HEK293 (cell line): ENCODE results near the gene GRM3.

Source experiments
- CTCF ChIA-PET: fragments of 350-600 bp; formaldehyde crosslinking; extraction: SDS; loops from one replicate; lab custom pipeline; 2021; ENCODE audit warnings: antibody characterized with exemption; lab: Yijun Ruan, JAX
- POLR2A ChIA-PET: fragments of 300-600 bp; formaldehyde crosslinking; extraction: SDS; loops from one replicate; lab custom pipeline; 2020; ENCODE audit warnings: antibody characterized with exemption, inconsistent platforms; lab: Yijun Ruan, JAX
- H3K27ac ChIP-seq: fragments of 200-500 bp; sonication (Bioruptor generic); 2 replicates; pipeline ENCODE4 v1.5.1; 2014; ENCODE audit warnings: low read depth, low read length, control low read depth, inconsistent platforms; ENCODE audit errors: extremely low read depth
- H3K36me3 ChIP-seq, 2 experiments: fragments of 200-500 bp in 1 of 2; sonication (Bioruptor generic) in 1 of 2; 1 replicate in 1 of 2; 2 replicates in 1 of 2; pipeline ENCODE4 v1.5.1; 2014 to 2017; ENCODE audit warnings: inconsistent platforms in 2 of 2, low read length in 2 of 2; ENCODE audit not compliant: control insufficient read depth in 2 of 2, insufficient read depth in 1 of 2
- H3K4me1 ChIP-seq: fragments of 200-500 bp; sonication (Bioruptor generic); 2 replicates; pipeline ENCODE4 v1.5.1; 2014; ENCODE audit warnings: mild to moderate bottlenecking, low read length, inconsistent platforms; ENCODE audit not compliant: control insufficient read depth, insufficient read depth
- H3K4me3 ChIP-seq: 2 replicates; pipeline ENCODE4 v1.5.1; 2011; ENCODE audit warnings: low read depth, mild to moderate bottlenecking, control low read depth, low read length, moderate library complexity
- H3K9me3 ChIP-seq: fragments of 200-500 bp; sonication (Bioruptor generic); 2 replicates; pipeline ENCODE4 v1.5.1; 2014; ENCODE audit warnings: low read depth, low read length, inconsistent platforms; ENCODE audit not compliant: control insufficient read depth, insufficient read depth
- CTCF ChIP-seq: fragments of 450-650 bp; formaldehyde crosslinking; IDR thresholded peaks from 2 replicates; pipeline ENCODE4 v1.5.1; 2016; ENCODE audit warnings: missing biosample characterization, missing genetic modification characterization
- HOXC10 ChIP-seq: sonication (generic); formaldehyde crosslinking; IDR thresholded peaks from 2 replicates; pipeline ENCODE4 v1.8.1; 2023; ENCODE audit warnings: mild to moderate bottlenecking, missing genetic modification reagents
- PRDM1 ChIP-seq: fragments of 450-650 bp; formaldehyde crosslinking; IDR thresholded peaks from 2 replicates; pipeline ENCODE4; 2016; ENCODE audit warnings: missing biosample characterization, missing genetic modification characterization
- WT1 ChIP-seq: fragments of 450-650 bp; formaldehyde crosslinking; IDR thresholded peaks from 2 replicates; pipeline ENCODE4 v1.5.1; 2016; ENCODE audit warnings: missing biosample characterization, missing genetic modification characterization
- YY2 ChIP-seq: fragments of 450-650 bp; formaldehyde crosslinking; IDR thresholded peaks from 2 replicates; pipeline ENCODE4 v1.5.1; 2016; ENCODE audit warnings: missing biosample characterization, missing genetic modification characterization
- ZNF10 ChIP-seq: fragments of 450-650 bp; formaldehyde crosslinking; IDR thresholded peaks from 2 replicates; pipeline ENCODE4 v1.5.1; 2017; ENCODE audit warnings: missing biosample characterization, missing genetic modification characterization
- ZNF24 ChIP-seq: fragments of 450-650 bp; formaldehyde crosslinking; IDR thresholded peaks from 2 replicates; pipeline ENCODE4 v1.5.1; 2016; ENCODE audit warnings: missing biosample characterization, missing genetic modification characterization
- ZNF311 ChIP-seq: fragments of 450-650 bp; formaldehyde crosslinking; IDR thresholded peaks from 2 replicates; pipeline ENCODE4 v1.5.1; 2017; ENCODE audit warnings: missing biosample characterization, missing genetic modification characterization, borderline replicate concordance
- ZNF362 ChIP-seq: fragments of 450-650 bp; formaldehyde crosslinking; IDR thresholded peaks from 2 replicates; pipeline ENCODE4 v1.5.1; 2016; ENCODE audit warnings: missing biosample characterization, missing genetic modification characterization
- ZNF366 ChIP-seq: fragments of 450-650 bp; formaldehyde crosslinking; conservative IDR thresholded peaks from 2 replicates; pipeline ENCODE4 v1.5.1; 2016; ENCODE audit warnings: missing biosample characterization, missing genetic modification characterization
- ZNF48 ChIP-seq: fragments of 450-650 bp; formaldehyde crosslinking; IDR thresholded peaks from 2 replicates; pipeline ENCODE4 v1.5.1; 2016; ENCODE audit warnings: missing biosample characterization, missing genetic modification characterization
- ZNF513 ChIP-seq: fragments of 450-650 bp; IDR thresholded peaks from 2 replicates; pipeline ENCODE4 v1.5.1; 2018; ENCODE audit warnings: missing biosample characterization, missing genetic modification characterization
- ZNF548 ChIP-seq: fragments of 450-650 bp; formaldehyde crosslinking; IDR thresholded peaks from 2 replicates; pipeline ENCODE4 v1.5.1; 2016; ENCODE audit warnings: missing biosample characterization, missing genetic modification characterization
- ZNF596 ChIP-seq: fragments of 450-650 bp; IDR thresholded peaks from 2 replicates; pipeline ENCODE4 v1.5.0; 2018; ENCODE audit warnings: missing biosample characterization, mild to moderate bottlenecking, missing genetic modification characterization, moderate library complexity
- ZNF639 ChIP-seq: fragments of 450-650 bp; formaldehyde crosslinking; IDR thresholded peaks from 2 replicates; pipeline ENCODE4 v1.5.1; 2016; ENCODE audit warnings: missing biosample characterization, missing genetic modification characterization
- ZNF654 ChIP-seq: fragments of 450-650 bp; formaldehyde crosslinking; IDR thresholded peaks from 2 replicates; pipeline ENCODE4 v1.5.1; 2016; ENCODE audit warnings: low read depth, missing biosample characterization, missing genetic modification characterization
- ZNF707 ChIP-seq: fragments of 450-650 bp; formaldehyde crosslinking; IDR thresholded peaks from 2 replicates; pipeline ENCODE4 v1.5.1; 2016; ENCODE audit warnings: missing biosample characterization, missing genetic modification characterization

The GRM3 gene

GRCh38 chr7:86900886-86901285, 257.2 kb downstream of the GRM3 start:
- H3K9me3 ChIP-seq = no peaks in the 10 kb centered on the region
- TF ChIP-seq ZNF10 (tag by site-specific recombination) (no peak), HOXC10 (CRISPR knock-in tag) (no peak), ZNF707 (tag by site-specific recombination) (no peak), WT1 (tag by site-specific recombination) (no peak), ZNF548 (tag by site-specific recombination) (no peak), ZNF48 (tag by site-specific recombination) (no peak), YY2 (tag by site-specific recombination) (no peak), PRDM1 (no peak), ZNF311 (tag by site-specific recombination) (no peak)
- ChIA-PET POLR2A (no interaction called here), CTCF (interaction anchor here (1.8 kb wide), 1 partner anchor 11 kb away, joined by 5 read pairs; no protein-coding TSS in a partner anchor)
- H3K4me3 ChIP-seq = no peak overlapping the region
- H3K27ac ChIP-seq = no peak overlapping the region
- peaks cover 0 to 12% of the 10 kb centered on the region in 2 experiments; a peak in 1 of 3 replicates for H3K36me3 ChIP-seq
- H3K4me1 ChIP-seq = no peaks in the 10 kb centered on the region

GRCh38 chr7:86904949-86905834, 261.5 kb downstream of the GRM3 start:
- POLR2A ChIA-PET = no interaction called here
- CTCF ChIA-PET = interaction anchor here (0.5 to 1.9 kb wide), 36 partner anchors 12 to 1876 kb away, joined by 3 to 16 read pairs (median 3); no protein-coding TSS in a partner anchor
- H3K27ac ChIP-seq = no peak overlapping the region
- peaks cover 0 to 5% of the 10 kb centered on the region in 2 experiments; a peak in 1 of 3 replicates for H3K36me3 ChIP-seq
- no peaks in the 10 kb centered on the region for H3K4me1 ChIP-seq
- TF ChIP-seq ZNF24 (0 out of 2 replicates have a peak, but pooled peaks have one; percentile 22), CTCF (no peak), ZNF366 (tag by site-specific recombination) (peak; percentile 89), ZNF513 (tag by site-specific recombination) (no peak), ZNF654 (tag by site-specific recombination) (peak; percentile 77), ZNF596 (tag by site-specific recombination) (peak; percentile 94), ZNF362 (no peak), ZNF10 (tag by site-specific recombination) (no peak), ZNF639 (tag by site-specific recombination) (no peak)
- TF ChIP-seq, all 188 proteins: peak for 4
- H3K9me3 ChIP-seq = no peaks in the 10 kb centered on the region
- no peak overlapping the region for H3K4me3 ChIP-seq
